Measurements from ENCODE around the gene PPP2R5C.

DNA sequence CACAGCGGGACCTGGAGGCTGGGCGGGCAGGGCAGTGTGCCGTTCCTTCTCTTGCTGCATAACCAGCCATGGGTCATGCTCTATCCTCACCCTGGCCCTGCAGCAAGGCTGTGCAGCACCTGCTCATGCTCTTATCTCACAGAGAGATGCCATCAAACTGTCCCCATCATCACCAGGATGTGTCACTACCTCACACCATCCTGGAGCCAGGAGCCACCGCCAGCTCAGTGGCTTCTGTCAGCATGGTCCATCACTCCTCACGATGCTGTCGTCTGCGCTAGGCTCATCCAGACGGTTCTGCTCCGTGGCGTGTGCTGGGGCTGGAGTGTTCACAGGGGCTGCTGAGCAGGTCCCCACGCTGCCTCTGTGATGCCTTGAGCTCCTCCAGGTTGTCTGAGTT is 125.7 kb downstream of the PPP2R5C start:
- TF ChIP-seq, protein P1, sequence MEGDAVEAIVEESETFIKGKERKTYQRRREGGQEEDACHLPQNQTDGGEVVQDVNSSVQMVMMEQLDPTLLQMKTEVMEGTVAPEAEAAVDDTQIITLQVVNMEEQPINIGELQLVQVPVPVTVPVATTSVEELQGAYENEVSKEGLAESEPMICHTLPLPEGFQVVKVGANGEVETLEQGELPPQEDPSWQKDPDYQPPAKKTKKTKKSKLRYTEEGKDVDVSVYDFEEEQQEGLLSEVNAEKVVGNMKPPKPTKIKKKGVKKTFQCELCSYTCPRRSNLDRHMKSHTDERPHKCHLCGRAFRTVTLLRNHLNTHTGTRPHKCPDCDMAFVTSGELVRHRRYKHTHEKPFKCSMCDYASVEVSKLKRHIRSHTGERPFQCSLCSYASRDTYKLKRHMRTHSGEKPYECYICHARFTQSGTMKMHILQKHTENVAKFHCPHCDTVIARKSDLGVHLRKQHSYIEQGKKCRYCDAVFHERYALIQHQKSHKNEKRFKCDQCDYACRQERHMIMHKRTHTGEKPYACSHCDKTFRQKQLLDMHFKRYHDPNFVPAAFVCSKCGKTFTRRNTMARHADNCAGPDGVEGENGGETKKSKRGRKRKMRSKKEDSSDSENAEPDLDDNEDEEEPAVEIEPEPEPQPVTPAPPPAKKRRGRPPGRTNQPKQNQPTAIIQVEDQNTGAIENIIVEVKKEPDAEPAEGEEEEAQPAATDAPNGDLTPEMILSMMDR (IDR thresholded peaks at IDR 0.05): no peak
- TF ChIP-seq EP300 (IDR thresholded peaks at IDR 0.05): no peak
- TF ChIP-seq POLR2AphosphoS5 (IDR thresholded peaks at IDR 0.05): no peak
